Mucosa of descending colon (tissue), 3 donors: ENCODE measurements around the gene OR4A15. TPM values are rescaled to one million over a fixed set of nuclear protein-coding genes. Genes with fewer than 3 reads are reported as not detected.

Source experiments
- ATAC-seq: fragments of 200-7000 bp; cut with Tn5 transposase; one replicate; pipeline ENCODE4 v1.9.1; 2020; ENCODE audit warnings: mild to moderate bottlenecking, moderate library complexity
- DNase-seq, 3 donors: peaks; one replicate each; pipeline ENCODE4 v3.0.0-alpha.2; 2020
- H3K36me3 ChIP-seq: fragments of 200-600 bp; one replicate; pipeline ENCODE4 v1.8.0; 2021; ENCODE audit warnings: low read depth, mild to moderate bottlenecking
- H3K4me1 ChIP-seq: fragments of 200-600 bp; one replicate; pipeline ENCODE4 v1.8.0; 2021; ENCODE audit warnings: low read depth, mild to moderate bottlenecking
- H3K4me3 ChIP-seq: fragments of 200-600 bp; one replicate; pipeline ENCODE4 v1.8.0; 2021; ENCODE audit warnings: mild to moderate bottlenecking
- H3K9me3 ChIP-seq: fragments of 200-600 bp; one replicate; pipeline ENCODE4 v1.8.0; 2021; ENCODE audit warnings: mild to moderate bottlenecking
- intact Hi-C, 2 donors: fragments of 100-400 bp; cut with DNase I in 1 of 2; cut with micrococcal nuclease in 1 of 2; formaldehyde crosslinking; loops; one replicate each; pipeline versions ENCODE4 v1.11.0 to v1.11.1; 2022; cut with DNase I, micrococcal nuclease
- long read RNA-seq, 2 donors: library from polyadenylated mRNA; unstranded; transcript quantifications; one replicate each; pipeline ENCODE4 v2.0.0, GENCODE V29; 2019 to 2021
- total RNA-seq, 3 donors: library from RNA; stranded (reverse); fragmentation: NEBNext Ultra II Directional in 2 of 3; extraction: Animal tissue kit (Norgen Biotek cat#: 25700) in 2 of 3; gene quantifications; one replicate each; pipeline versions ENCODE4 v1.2.1 to v1.2.4, GENCODE V29; 2021 to 2023
- TF ChIP-seq, protein P1 (sequence below): fragments of 200-600 bp; IDR thresholded peaks from one replicate; pipeline ENCODE4 v1.8.0; 2022; ENCODE audit warnings: antibody characterized with exemption, mild to moderate bottlenecking
- donor health status: DM: no; HTN: no; CAD: no; lungs with moderate emphysema.
- donor health status: DM: no; HTN: no; CAD: no.
- donor health status: DM: no; HTN: yes; CAD: no.

Gene OR4A15
- not detected for total RNA-seq
- long read RNA-seq, donor 1: 0 reads
- long read RNA-seq, donor 2: 0 reads

DNA sequence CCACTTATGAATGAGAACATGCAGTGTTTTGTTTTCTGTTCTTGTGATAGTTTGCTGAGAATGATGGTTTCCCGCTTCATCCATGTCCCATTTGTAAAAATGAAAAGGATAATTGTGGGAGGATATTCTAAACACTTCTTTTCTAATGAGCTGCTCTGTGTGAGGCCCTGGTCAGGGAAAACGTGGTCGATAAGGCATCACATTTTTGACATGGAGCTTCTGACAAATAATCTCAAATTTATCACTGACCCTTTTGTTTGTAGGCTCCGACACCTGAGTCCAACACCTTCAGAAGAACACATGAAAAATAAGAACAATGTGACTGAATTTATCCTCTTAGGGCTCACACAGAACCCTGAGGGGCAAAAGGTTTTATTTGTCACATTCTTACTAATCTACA lies at the start of gene OR4A15:
Gene OR4A15 (plus strand): TSS at position 301 of the 400 bp plus-strand sequence. CDS start 0 bp downstream, at position 301.
- ATAC-seq (no peak), DNase-seq (no peak)
- TF ChIP-seq, protein P1, sequence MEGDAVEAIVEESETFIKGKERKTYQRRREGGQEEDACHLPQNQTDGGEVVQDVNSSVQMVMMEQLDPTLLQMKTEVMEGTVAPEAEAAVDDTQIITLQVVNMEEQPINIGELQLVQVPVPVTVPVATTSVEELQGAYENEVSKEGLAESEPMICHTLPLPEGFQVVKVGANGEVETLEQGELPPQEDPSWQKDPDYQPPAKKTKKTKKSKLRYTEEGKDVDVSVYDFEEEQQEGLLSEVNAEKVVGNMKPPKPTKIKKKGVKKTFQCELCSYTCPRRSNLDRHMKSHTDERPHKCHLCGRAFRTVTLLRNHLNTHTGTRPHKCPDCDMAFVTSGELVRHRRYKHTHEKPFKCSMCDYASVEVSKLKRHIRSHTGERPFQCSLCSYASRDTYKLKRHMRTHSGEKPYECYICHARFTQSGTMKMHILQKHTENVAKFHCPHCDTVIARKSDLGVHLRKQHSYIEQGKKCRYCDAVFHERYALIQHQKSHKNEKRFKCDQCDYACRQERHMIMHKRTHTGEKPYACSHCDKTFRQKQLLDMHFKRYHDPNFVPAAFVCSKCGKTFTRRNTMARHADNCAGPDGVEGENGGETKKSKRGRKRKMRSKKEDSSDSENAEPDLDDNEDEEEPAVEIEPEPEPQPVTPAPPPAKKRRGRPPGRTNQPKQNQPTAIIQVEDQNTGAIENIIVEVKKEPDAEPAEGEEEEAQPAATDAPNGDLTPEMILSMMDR: no peak
- H3K4me1 ChIP-seq: no peaks in the 10 kb centered on the region
- H3K4me3 ChIP-seq: no peak within 1 kb of the TSS
- peaks cover 53% of the 10 kb centered on the region for H3K9me3 ChIP-seq
- H3K36me3 ChIP-seq: no peaks in the 10 kb centered on the region
- intact Hi-C loops: no loop called here

DNA sequence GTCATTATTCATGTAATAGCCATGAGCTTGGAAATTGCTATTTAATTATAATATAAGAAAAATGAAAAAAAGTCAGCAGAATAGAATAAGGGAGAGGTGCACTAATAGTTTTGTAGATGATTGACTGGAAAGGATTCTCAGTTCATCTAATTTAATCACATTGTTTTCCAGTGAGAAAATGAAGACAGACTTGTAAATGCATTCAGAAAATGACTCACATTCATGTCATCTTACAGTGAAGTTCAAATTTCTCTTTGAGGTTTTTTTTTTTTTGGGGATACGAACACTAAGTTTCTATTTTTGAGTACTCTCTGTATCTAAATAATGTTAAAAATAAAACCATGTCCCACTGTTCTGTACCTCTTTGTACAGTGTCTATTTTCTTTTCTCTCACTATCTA lies 43.3 kb upstream of the OR4A15 start:
- ATAC-seq: no peak
- Histone ChIP-seq H3K9me3 (peaks cover 44% of the 10 kb centered on the region), H3K4me3 (no peak overlapping the region), H3K4me1 (no peaks in the 10 kb centered on the region), H3K36me3 (no peaks in the 10 kb centered on the region)
- intact Hi-C loops: no loop called here
- TF ChIP-seq, protein P1: no peak
- DNase-seq: no peak

DNA sequence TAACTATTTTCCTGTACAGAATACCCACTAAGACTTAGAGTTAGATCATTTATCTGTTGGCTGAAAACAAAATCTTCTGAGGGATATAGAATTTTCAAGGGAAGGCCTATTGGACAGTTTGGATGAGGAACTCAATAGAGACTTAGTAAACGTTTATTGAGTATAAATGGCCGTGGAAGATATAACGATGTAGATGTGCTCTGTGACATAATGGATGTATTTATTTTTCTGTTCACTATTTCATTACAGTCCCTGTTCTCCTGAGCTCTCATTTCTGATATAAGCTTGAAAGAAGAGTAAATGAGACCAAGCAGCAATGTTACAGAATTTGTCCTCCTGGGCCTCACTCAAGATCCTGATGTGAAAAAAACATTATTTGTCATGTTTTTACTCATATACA lies 24.9 kb upstream of the OR4A15 start, which contains the start of gene OR4A16:
Gene OR4A16 (plus strand): TSS at position 301 of the 400 bp plus-strand sequence. CDS start 0 bp downstream, at position 301.
- no peak within 1 kb of the TSS for H3K4me3 ChIP-seq
- TF ChIP-seq, protein P1: no peak
- H3K4me1 ChIP-seq: no peaks in the 10 kb centered on the region
- ATAC-seq: no peak
- H3K9me3 ChIP-seq: peaks cover 62% of the 10 kb centered on the region
- intact Hi-C loops: no loop called here
- DNase-seq: no peak
- H3K36me3 ChIP-seq: no peaks in the 10 kb centered on the region

- no peak for DNase-seq
- TF ChIP-seq, protein P1: no peak
- H3K36me3 ChIP-seq: no peaks in the 10 kb centered on the region
- no peak for ATAC-seq
- H3K4me3 ChIP-seq: no peak overlapping the region
- peaks cover 67% of the 10 kb centered on the region for H3K9me3 ChIP-seq
- intact Hi-C loops: no loop called here
- H3K4me1 ChIP-seq: no peaks in the 10 kb centered on the region
These were observed 22.5 kb upstream of the OR4A15 start for GRCh38 chr11:55345306-55345705.

- intact Hi-C loops: no loop called here
- DNase-seq: no peak
- Histone ChIP-seq H3K4me3 (no peak overlapping the region), H3K36me3 (no peaks in the 10 kb centered on the region), H3K4me1 (no peaks in the 10 kb centered on the region), H3K9me3 (peaks cover 56% of the 10 kb centered on the region)
- TF ChIP-seq, protein P1: no peak
- no peak for ATAC-seq
These were observed 18.7 kb upstream of the OR4A15 start for GRCh38 chr11:55349032-55349431.
